DMS79 treated with DMSO at 0.1 percent for 48 hours (cell line): ENCODE measurements around the gene LBR.

ENCODE experiments used
- DNase-seq: peaks from one replicate; lab custom pipeline; 2025; lab: John Stamatoyannopoulos, UW

The LBR gene

DNA sequence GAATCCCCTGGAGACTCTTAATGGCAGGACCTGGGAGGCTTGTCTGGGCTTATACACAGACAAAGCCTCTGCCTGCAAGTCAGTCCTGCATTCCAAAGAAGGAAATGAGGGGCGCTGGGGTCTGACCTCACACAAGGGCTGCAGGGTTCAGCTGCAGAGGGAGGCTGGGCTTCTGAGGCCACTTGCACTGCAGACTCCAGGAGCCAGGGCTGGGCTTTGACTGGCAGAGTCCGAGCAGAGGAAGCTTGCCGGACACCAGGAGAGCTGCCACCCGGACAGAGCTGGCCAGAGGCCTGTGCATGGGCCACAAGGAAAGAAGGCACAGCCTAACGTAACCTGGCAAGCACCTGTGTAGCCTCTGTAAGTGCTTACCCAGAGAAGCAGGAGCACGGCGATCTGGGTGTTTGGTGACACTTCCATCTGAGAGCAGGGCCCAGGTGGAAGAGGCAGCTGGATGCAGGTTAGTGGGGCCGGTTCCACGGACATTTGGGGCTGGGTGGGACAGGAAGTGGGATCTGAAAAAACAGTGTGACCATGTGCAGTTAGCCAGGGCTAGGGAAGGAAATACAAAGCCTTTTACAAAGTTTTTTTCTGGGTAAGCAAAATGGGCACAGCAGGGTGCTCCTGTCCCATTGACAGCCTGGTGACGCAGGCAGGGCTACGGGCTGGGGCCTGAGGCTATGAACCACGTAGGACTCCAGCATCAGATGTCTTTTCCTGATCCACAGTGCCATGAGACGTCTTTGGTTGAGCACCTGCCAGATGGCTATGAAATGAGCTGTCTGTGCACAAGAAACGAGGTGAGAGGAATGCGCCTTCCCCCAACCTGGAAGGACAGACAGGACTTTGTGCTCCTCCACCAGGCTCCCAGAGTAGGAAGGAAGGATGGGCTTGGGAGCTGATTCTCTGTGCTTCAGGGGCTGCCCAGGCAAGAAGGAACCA is 37.3 kb upstream of the LBR start:
- no peak for DNase-seq

DNA sequence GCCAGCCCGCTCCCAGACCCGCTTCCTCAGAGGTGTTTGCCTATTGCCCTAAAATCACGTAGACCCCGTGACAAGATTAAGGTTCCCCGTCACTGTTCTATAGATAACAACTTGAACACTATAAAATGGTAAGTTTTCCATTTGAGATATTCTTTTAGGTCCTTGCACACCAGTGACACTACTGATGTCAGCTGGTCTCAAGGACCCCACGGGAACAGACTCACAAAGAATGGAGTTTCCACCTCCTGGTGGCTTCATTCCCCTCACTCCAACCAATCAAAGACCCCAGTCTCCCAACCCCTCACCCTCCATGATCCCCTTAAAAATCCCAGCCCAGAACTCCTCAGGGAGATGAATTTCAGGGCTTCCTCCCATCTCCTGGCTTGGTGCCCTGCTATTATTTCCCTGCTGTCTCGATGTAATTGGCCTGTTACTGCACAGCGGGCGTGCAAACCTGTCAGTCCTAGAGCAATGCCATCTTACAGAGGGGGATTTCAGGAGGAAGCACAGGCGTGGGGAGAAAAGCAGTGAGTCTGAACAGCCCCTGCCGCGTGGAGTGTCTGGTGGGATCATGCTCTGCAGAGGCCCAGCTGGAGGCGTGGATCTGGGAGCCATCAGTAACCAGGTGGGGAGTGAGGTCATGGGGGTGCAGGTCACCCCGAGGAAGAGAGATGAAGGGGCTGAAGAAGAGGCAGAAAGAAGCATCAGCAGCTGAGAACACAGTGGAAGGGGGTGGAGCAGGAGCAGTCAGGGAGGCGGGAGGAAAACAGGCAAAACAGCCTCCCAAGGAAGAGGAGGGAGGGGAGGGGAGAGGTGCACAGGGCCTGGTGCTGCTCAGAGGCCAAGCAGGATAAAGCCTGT is 35.1 kb upstream of the LBR start:
- DNase-seq, result peak; percentile 51

DNA sequence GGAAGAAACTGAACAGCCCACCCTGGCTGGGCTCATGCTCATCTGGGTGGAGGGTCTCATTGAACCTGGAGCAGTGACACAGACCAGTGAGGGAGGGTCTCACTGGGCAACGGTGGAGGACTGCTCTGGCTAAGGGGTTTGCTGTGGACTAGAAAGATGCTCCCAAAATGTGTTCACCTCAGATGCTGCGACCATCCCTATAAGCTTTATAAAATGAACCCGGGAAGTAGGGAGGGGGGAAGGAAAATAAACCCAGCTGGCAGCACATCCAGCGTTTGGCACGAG is 34.5 kb upstream of the LBR start:
- no peak for DNase-seq

DNA sequence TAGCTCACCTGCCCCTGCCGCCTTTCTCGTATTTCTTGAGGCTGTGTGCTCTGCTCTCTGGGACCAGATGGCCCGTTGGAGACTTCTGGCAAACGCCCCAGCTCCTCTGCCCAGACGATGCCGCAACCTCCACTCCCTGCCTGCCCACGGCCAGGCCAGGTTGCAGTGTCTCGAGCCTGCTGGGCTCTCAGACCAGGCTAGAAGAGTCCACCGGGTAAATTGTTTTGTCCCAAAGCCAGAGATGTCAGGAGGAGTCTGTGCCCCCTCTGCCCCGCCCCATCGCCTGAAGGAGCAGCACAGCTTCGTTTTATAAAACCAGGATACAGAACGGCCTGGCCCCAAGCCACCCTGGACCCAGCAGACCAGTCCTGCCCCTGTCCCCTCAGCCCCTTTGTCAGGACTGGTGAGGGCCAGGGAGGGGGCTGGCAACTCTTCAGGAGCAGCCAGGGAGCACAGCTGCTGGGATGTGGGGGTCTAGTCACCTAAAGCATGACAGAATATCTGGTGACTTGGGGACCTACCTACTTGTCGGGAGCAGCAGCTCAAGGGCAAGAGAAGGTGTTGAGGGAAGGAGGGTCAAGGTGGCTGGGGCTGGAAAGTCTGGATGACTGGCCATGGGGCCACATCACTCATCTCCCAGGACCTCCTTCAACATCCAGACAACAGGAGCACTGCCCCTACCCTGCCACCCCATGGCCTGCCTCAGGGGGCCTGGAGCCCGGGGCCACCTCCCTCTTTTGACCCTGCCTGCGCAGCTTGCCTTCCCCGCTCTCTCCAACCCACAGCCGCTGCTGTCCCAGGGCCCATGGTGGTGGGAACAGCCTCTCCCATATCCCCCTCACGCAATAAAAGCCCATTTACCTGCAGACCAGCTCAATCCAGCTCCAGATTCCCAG is 33.9 kb upstream of the LBR start:
- peak; percentile 62 for DNase-seq

DNA sequence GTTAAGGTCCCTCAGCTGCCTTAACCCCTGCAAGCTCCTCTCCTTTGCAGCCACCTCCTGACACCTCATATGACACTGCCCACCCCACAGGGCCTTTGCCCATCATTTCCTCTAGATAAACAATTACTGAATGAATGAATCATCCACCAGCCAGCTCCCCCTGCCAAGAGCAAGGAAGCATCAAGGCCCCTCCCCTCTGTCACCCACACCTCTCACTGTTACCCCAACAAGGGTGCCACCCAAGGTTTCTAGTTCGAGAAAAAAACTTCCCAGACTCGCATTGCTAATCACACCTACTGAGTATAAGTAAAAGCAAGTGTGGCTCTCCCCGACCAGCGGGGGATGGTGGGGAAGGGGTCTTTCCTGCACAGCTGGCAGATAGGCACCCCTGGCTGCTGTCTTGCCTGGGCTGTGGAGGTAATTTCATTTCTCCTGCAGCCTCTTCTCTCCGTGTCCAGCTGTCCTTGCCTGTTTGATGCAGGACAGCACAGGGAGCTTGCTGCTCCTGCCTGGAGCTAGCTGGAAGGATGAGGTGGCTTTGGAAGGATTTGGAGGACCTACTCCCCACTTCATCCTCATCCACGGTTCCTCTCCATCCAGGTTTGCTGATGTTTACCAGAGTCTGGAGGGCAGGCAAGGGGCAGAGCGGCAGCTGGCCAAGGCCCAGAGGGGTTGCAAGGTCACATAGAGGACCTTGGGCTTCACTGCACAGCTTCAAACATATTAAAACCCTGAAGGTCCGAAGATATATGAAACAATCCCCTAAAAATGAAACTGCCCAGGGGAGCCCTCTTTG is 33.1 kb upstream of the LBR start:
- peak; percentile 62 for DNase-seq

DNA sequence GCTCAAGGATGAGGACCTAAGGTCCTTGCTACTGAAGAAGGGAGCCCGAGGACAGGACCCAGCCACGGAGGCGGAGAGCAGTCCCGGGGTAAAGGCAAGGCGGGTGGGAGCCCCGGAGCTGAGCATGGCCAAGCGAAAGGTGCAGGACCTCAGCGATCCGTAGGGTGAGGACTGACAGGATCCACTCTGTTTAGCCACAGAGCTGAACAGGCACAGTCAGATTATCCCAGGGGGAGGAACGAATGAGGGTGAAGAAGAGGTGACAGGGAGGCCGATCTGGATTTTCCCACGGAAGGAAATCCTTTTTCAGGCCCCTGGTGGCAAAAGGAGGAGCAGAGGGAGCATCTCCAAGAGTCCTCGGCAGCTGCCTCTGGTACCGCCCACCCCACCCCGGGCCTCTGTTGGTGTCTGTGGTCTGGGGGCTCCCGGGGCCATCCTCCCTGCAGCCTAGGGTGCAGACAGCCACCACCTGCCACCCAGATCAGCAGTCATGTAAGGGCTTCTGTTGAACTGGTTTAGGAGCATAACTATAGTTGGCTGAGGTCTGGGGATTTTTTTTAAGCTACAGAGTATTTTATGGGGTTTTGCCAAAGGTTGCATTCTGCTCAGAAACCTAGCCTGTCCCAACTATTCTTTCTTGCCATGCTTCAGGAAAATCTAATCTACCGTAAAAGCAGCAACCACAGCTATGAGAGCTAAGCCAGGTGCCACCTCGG is 32.3 kb upstream of the LBR start:
- DNase-seq, result peak; percentile 91

DNA sequence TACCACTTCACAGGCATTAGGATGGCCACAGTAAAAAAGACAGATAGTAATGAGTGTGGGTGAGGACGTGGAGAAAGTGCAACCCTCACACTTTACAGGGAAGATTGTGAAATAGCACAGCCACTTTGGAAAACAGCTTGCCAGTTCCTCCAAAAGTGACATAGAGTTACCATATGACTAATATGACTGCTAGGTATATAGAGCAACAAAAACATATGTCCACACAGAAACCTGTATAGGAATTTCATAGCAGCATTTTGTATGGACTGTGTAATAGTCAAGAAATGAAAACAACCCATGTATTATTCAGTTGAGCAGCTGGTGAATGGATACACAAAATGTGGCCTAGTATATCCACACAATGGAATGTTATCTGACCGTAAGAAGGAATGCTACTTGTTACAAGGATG is 30.4 kb upstream of the LBR start:
- no peak for DNase-seq

DNA sequence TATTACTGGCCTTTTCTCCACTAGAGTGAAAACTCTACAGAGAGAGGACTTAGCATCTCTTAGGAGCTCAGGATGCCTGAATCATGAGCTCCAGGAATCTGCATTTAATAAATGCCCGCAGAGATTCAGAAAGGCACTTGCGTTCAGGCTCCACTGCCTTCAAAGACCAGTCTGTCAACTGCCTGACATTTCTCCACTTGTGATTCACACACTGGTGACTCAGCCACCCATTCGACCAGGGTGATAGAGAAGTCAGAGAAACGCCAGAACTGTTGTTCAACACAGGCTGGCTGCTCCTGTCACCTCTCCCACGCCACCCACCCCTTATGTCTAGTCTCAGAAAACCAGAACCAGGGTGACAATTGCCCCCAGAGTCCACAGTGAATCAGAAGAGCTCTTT is 26.9 kb upstream of the LBR start:
- DNase-seq, result peak; percentile 37

DNA sequence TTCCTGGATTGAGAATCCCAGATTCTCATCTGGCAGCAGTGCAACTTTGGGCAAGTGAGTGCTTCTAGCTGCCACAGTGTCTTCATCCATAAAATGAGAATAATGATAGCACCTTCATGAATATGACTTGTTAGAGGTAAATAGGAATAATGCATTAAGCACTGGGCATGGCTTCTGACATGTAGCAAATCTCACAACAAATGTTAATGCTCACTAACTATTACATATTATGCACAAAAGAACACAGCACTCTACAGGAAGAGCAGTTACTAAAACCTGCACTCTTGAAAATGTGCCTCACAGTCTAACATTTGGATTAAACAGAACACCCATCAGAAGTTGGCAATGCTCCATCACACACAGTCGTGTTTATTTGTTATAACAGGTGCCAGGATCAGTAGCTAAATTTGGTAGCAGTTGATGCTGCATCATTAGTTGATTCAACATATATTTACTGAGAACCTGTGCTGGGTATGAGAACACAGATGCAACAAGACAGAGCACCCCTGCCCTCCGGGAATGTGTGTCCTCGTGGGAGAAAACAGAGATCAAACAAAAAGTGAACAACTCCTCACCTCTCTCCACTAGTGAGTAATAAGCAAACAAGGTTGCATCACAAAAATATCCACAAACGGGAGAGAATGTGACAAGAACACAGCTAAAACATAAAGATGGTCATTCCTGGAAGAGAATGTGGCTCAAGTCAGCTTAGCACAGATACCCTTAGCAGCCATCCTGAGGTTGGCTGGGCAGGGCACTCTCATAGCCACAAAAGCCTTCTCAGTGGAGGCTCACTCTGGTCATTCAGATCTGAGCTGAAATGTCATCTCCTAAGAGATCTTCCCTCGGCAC is 26.2 kb upstream of the LBR start:
- DNase-seq, result peak; percentile 47

DNA sequence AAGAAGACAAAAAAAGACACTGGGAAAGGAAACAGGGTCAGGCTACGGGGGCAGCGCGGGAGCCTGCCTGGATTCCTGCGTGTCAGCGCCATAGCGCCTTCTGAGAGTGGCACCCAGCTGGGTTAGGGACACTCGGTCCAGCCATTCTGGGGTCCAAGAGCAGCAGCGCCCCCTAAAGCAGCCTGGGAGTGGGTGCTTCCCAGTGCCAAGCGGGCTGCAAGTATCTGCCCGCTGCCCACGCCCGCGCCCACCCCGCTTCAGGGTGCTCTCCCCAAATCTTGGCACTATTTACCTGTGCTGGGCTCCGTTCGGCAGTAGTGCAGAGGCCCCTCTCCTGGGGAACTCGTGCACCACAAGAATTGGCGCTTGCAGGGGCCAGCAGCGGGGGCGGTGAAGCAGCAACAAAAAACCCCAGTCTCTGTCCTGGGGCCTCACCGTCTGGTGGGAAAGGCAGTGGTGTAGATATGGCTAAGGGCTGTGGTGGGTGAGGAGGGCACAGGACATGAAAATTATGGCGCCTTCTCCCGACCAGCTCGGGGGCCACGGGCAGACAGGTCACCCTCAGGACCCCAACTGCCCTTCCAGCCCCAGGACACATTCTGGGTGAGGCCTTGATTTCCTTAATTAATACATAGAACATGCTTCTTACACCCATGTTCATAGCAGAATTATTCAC is 24.1 kb upstream of the LBR start:
- no peak for DNase-seq

DNA sequence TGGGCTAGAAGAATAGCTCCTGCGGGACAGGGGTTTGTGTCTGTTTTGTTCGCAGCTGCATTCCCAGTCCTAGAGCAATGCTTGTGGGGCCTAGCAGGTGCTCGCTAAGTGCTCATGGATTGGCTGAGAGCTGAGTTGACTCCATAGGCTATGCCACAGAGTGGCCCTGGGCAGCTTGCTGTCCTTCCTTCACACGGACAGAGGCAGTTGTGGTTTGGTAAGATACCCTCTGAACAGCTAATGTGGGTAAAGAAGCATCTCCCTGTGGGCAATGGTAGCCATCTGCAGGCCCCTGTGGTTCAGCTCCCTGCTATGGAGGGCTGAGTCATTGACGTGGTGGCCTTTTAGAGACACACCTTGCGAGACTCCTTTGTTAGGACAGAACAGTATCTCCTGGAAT is 23.5 kb upstream of the LBR start:
- no peak for DNase-seq

DNA sequence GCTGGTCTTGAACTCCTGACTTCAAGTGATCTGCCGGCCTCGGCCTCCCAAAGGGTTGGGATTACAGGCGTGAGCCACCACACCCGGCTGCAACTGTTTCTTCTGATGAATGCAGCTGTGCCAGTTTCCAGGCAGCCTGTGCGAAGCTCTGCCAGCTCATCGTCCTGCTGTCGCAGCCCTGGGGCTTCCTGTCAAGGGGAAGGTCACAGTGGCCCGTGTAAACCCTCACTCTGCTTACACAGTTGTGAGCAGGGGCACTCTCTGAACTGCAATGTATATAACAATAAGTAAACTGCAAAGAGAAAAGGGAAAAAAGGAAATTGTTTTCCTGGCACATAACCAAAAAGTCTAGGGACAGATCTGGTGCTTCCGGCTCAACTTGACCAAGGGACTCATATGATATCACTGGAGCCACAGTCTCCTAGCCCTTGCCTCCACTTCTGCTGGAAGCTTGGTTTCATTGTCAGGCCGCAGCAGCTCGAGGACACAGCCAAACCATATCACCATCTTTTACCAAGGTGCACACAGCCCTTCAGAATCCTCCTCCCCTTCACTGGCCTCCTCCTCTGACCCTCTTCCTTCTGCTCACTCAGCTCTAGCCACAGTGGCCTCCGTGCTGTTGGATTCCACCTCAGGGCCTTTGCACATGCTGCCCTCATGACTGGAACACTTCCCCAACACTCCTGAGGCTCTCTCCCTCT is 22.8 kb upstream of the LBR start:
- no peak for DNase-seq

DNA sequence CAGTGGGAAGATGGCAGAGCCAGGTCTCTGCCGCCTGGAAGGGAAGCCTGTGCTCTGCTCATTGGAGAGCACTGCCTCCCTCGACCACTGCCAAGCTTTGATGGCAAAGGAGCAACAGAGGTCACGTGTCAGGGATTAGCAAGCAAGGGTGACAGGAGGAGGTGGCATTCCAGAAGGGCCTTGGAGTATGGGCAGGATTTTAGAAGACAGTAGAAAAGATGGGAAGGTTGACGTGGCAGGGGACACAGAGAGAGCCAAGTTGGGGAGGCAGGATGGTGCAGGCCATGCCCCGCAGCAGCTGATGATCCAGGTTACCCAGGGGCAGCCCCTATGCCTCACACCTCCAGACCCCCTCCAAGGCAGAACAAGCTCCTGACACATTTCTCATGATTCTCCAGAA is 21.9 kb upstream of the LBR start:
- no peak for DNase-seq

DNA sequence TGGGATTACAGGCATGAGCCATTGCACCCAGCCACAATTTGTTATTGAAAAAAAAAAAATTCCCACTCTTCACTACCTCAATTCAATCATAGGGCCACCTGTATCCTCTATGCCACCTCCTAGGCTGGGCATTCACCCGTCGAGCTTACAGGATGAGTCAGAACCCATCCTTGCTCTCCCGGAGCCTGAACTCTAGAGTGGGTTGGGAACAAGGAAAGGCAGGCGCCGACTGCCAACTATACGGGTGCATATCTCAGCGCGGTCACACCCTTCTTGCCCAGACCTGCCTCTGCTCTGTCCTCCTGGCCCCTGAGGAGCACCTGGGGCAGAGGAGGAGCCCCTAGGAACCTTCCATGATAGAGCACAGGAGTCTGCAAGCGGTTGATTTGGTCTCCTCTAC is 21.4 kb upstream of the LBR start:
- no peak for DNase-seq

DNA sequence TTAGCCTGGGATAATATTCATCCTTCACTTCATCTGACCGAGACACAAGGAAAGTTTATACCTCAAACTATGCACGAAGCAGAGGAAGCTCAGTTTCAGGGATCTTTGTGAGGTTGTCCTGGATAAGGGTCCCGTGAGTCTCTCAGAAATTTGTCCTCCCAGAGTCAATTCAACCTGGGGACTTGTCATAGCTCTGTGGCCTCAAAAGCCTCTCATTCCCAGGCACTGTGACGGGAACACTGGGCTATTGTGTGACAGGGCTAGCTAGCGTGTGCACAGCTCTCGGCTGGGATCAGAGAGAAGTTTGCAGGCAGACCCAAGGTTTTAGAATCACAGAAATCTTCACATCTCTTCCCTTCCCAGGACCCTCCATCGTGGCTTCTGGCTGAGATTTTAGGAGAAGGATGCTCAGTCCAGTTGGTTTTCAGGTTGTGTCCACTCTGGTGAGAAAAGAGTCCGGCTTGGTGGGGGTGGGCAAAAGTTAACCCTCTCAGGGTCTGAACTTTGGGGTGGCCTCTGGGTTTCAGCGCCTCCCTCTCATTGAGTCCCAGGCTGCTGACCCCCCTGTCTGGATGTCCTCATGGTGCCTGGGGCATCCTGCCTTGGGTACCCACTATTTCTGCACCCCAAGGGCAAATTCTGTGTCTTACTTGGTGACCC is 20.4 kb upstream of the LBR start:
- no peak for DNase-seq

DNA sequence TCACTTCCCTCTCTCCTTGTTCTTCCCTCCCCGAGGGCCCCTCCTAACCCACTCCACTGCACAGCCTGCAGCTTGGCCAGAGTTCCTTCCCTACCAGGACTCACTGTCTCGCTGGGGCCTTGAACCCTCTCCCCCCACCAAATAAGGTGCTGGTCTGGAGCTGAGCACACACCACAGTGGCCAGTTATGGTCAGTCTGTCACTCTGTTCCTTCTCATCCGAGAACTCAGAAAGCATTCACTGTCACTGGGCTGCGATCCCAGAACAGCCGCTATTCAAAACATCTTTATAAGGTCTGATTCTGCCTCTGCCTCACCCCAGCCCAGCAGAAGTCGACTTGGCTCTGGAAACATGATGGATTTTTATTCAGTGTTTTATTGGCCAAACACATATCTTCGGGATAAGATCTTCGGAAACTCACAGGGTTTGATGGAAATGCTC is 19.8 kb upstream of the LBR start:
- DNase-seq, result no peak

DNA sequence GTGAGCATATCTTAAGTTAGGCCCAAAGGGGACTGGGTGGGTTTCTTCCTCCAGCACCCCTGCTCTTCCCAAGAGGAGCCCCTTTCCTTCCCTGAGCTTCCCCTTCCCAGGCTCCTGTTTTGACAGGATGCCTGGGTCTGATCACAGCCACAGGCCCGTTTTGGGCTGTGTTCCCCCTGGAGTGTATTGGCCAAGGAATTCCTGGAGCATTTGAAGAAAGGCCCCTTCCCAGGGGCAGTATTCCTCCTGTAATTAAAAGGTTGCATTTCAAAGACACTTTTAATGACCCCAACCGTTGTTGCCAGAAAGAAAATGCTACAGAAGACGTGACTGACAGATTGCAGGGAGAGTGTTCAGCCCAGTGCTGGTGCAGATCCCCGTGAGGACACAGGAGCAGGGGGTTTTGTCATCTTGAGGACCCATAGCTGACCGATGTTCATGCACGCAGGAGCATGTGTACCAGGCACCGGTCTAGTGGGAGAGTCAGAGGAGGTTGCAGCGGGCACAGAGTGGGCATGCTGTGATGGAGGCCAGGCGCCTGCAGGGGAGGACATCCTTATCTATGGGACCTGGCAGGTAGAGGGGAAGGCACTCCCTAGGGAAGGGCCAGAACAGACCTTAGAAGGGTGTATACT is 19.3 kb upstream of the LBR start:
- no peak for DNase-seq

DNA sequence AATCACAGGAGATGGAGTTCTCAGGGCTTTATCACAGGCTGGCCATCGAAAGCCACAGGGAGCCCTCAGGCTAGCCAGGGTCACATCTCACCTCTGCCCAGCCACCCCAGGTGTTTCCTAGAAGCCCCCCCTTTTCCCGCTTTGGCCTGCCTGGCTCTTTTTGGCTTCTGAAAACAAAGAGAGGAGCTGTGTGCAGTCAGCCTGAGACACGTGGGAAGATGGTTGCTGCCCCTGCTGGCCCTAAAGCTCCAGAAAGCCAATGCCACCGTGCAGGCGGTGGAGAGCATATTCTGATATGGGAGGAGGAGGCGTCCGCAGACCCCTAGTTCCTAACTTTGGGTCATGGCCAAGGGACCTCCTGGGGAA is 18.7 kb upstream of the LBR start:
- DNase-seq, result no peak
